Activated effector memory CD4-positive, alpha-beta T cell treated with Interleukin-2 at 50 U/mL for 16 hours (primary cell): ENCODE data around the gene NAGK.
"Not testable (repeated sequence)": the region's sequence is repeated elsewhere in the genome, so short reads cannot be mapped to it uniquely, and the experiment has no call there.

ENCODE experiments used
- DNase-seq: peaks from one replicate; pipeline ENCODE4 v3.0.0-alpha.2; 2020

NAGK gene

DNA sequence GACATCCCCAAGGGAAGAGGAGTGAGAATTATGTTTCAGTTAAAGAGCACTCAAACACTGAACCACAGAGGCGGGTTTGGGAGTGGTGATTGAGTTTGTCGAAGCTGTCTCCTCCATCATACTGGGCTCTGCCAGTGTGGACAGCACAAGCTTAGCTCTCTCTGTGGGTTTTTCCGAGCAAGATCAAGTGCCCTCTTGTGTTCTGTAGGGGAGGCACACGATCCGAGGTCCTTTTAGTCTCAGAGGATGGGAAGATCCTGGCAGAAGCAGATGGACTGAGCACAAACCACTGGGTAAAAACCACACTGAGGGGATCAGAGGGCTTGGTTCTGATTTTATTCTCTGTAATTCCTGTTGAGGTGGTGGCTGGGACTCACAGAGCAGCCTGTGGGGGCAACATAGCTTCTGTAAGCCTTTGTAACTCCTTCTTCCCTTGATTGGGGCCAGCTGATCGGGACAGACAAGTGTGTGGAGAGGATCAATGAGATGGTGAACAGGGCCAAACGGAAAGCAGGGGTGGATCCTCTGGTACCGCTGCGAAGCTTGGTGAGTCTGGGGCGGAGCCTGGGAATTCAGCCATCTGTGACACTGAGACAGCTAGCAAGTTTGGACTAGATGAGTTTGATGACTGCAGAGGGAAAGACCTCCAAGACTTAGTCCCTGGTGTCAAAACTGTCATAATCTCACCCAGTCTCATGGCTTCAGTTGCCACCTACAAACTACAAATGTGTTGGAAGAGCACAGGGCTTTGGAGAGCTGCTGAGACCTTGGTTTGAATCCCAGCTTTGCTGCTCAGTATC, 2.0 kb downstream of the NAGK start:
- no peak for DNase-seq

GRCh38 chr2:71071681-71072398, 3.4 kb downstream of the NAGK start:
- peak; percentile 31 for DNase-seq

DNA sequence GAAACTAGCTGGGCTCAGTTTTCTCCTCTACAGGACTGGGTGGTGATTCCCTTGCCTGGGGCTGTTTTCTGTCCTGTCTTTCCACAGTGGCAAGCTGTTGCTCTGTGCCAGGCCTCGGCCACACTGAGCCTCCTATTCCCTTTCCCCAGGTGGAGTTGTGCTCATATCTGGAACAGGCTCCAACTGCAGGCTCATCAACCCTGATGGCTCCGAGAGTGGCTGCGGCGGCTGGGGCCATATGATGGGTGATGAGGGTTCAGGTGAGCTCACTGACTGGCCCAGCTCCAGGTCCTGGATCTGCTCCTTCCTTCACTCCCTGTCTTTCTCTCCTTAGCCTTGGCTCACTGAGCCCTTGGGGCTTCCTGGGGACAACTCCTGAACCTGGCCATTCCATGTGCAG, 4.0 kb downstream of the NAGK start:
- DNase-seq: no peak

DNA sequence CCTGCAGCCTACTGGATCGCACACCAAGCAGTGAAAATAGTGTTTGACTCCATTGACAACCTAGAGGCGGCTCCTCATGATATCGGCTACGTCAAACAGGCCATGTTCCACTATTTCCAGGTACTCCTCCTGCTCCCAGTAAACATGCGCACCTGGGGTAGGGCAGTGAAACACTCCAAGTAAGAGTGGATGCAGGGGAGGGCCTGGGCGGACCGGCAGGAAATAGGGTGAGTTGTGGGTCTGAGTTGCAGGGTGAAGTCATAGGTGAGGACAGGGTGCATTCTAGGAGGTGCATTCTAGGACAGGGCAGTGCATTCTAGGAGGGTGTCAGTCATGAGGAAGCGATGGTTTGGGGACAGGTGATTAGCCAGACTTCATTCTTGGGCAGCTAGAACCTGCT, 5.0 kb downstream of the NAGK start:
- no peak for DNase-seq

GRCh38 chr2:71074893-71075395, 6.5 kb downstream of the NAGK start:
- no peak for DNase-seq

DNA sequence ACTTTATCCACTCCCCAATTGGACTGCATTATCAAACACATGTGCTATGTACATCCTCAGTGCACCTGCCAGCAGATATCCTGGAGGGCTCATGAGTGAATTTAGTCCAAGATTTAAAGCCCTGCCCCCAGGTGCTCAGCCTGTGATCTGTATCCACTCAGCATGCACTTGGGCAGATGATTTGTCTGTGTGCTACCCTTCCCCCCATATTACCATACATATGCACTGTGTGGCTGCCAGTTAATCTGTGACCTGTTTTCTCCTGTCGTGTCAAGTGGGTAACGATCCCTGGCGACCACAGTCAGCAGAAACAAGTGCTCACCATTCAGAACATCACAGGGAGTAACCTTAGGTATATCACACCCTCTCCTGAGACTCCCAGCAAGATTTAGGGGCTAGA, 10.2 kb downstream of the NAGK start:
- no peak for DNase-seq

DNA sequence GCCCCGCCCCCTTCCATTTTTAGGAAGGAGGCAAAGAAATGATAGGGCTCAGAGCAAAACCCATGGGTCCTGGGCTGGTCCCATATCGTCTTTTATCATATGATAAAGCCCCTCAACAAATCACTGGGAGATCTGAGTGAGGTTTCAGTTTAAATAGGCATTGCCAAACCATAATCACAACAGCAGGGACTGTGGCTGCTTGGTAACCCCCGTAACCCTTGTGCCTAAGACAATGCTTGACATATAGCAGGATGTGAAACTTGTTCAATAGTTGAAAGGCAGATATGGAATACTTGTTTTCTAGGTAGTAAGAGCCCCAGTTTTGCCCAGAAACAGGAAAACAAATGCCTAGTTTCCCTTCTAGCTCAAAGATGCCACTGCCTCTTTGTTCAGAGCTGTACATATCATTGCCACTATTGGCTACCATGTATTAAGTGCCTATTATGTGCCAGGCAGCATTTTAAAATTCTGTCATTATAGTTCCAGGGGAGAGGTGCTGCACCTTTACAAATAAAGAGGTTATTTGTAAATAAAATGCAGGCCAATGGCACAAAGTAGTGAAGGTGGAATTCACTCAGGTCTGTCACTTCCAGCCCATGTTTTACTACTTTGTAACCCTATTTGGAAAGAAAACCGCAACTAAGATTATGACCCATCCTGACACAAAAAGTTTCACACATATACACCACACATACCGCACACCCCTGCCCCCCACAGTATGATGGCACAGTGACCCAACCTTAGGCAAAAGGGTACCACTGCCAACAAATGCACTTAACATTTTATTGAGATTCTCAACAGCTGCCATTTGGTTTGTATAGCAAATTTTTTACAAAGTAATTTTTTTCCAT, 14.2 kb downstream of the NAGK start:
- DNase-seq: no peak

- DNase-seq: not testable (repeated sequence)
Measured at GRCh38 chr2:71083297-71083696, 14.8 kb downstream of the NAGK start.

GRCh38 chr2:71083752-71084312, 15.4 kb downstream of the NAGK start:
- not testable (repeated sequence) for DNase-seq

DNA sequence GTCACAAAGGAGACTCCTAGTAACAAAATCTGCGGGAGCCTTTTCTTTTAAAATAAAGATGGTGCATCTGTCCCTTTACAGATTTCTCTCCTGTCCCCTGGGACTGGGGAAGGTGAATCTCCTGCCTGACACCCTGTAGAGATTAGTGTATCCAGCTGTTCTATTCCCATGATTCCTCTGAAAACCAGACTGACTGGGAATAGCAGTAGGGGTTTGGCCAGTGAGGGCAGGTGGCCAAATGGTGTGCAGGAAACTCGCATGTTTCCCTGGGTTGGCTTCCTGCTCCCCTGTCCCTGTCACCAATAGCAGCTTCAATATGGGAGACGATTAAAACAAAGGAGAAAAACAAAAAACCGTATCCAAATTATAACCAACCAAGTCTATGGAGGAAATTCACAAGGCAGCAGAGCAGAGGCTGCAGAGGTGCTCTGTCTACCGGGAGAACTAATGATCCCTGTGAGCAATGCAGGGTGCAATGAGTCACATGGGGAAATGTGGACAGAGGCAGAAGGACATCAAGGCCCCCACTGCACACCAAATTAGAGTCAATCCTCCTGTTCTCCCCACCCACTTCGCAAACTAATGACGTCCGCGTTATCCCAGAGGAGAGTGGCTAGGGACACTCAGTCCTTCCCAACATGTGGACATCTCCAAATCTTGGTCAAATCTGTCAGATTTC, 17.0 kb downstream of the NAGK start:
- not testable (repeated sequence) for DNase-seq

- DNase-seq: not testable (repeated sequence)
Measured at GRCh38 chr2:71089475-71089874, 21.0 kb downstream of the NAGK start.

DNA sequence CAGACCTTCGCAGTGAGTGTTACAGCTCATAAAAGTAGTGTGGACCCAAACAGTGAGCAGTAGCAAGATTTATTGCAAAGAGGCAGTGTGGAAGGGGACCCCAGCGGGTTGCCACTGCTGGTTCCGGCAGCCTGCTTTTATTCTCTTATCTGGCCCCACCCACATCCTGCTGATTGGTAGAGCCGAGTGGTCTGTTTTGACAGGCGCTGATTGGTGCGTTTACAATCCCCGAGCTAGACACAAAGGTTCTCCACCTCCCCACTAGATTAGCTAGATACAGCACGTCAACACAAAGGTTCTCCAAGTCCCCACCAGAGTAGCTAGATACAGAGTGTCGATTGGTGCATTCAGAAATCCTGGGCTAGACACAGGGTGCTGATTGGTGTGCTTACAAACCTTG, 23.4 kb downstream of the NAGK start:
- not testable (repeated sequence) for DNase-seq

- DNase-seq: not testable (repeated sequence)
Measured at GRCh38 chr2:71092491-71093260, 24.2 kb downstream of the NAGK start.

- peak; percentile 9 for DNase-seq
Measured at GRCh38 chr2:71100195-71100964, 31.9 kb downstream of the NAGK start.

GRCh38 chr2:71101656-71102055, 33.2 kb downstream of the NAGK start:
- DNase-seq: no peak

GRCh38 chr2:71102981-71103681, 34.7 kb downstream of the NAGK start:
- no peak for DNase-seq

DNA sequence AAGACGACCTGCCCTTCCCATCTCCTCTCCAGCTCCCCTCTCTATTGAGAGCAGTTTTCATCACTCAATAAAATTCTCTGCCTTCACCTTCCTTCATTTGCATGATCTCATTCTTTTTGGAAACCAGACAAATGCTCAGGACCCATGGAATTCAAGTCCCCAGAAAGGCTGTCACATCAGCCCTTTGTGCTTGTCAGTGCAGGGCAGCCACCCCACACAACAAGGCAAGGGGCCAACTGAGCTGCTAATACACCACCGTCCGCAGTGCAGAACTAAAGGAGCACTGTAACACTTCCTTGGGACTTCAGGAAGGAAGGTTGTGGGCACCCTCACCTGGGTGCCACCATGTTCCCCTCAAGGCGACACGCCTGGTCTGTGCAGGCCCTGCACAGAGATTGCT, 35.4 kb downstream of the NAGK start:
- no peak for DNase-seq

GRCh38 chr2:71106463-71106862, 38.0 kb downstream of the NAGK start:
- not testable (repeated sequence) for DNase-seq

DNA sequence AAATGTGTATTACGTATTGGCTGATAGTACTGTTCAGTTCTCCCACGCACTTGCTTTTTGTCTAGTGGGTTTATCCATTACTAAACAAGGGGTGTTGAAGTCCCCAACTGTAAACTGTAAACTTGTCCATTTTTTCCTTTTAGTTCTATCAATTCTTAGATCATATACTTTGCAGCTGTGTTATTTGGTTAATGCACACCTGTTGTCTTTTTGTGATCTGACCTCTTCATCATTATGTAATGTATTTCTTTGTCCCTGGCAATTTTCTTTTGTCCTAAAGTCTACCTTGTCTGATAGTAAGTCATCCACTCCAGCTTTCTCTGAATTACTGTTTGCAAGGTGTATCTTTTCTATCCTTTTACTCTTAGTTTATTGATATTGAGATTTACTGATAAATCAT, 39.6 kb downstream of the NAGK start:
- DNase-seq: no peak

DNA sequence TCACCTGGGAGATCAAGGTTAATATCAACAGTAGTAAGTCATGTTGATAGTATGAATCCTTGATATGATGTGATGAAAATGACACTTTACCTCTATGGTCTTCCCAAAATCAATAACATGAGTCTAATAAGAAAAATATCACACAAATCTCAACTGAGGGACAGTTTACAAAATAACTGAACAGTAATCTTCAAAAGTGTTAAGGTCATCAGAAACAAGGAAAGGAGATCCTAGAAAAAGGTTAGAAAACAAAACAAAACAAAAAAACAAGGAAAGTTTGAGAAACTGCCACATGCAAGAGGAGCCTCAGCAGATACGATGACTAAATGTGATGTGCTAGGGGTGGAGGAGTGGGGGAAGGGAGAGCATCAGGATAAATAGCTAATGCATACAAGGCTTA, 45.4 kb downstream of the NAGK start:
- no peak for DNase-seq
